Neural crest cell (in vitro differentiated cells): ENCODE data around the gene VWA7. TPM values are rescaled to one million over a fixed set of nuclear protein-coding genes. Genes with fewer than 3 reads are reported as not detected.

Source experiments
- DNase-seq: peaks from one replicate; pipeline ENCODE4 v3.0.0; 2021; ENCODE audit warnings: low read depth, mixed read lengths, low spot score
- H3K27ac Mint-ChIP-seq: one replicate; pipeline ENCODE4 v1.8.0; 2021; ENCODE audit warnings: mild to moderate bottlenecking, mixed read lengths; ENCODE audit not compliant: unreplicated experiment
- H3K27me3 Mint-ChIP-seq: 2 replicates; pipeline ENCODE4 v1.8.0; 2021; ENCODE audit warnings: low read depth, mild to moderate bottlenecking, mixed read lengths
- H3K36me3 Mint-ChIP-seq: 2 replicates; pipeline ENCODE4 v1.8.0; 2021; ENCODE audit warnings: low read depth, mild to moderate bottlenecking, mixed read lengths
- H3K4me1 Mint-ChIP-seq: 2 replicates; pipeline ENCODE4 v1.8.0; 2021; ENCODE audit warnings: mixed read lengths
- H3K4me3 Mint-ChIP-seq: one replicate; pipeline ENCODE4 v1.8.0; 2021; ENCODE audit warnings: mild to moderate bottlenecking, mixed read lengths
- H3K9me3 Mint-ChIP-seq: 2 replicates; pipeline ENCODE4 v1.8.0; 2021; ENCODE audit warnings: mixed read lengths
- CTCF ChIP-seq: fragments of 200-600 bp; sonication (generic); conservative IDR thresholded peaks from 2 replicates; pipeline ENCODE4 v1.5.0; 2021; ENCODE audit warnings: antibody characterized with exemption, mild to moderate bottlenecking
- total RNA-seq: library from RNA; stranded (reverse); gene quantifications from 2 replicates; pipeline ENCODE4 v1.2.1, GENCODE V29; 2021

VWA7 gene
- total RNA-seq, 1 donor from 2014 or later = 2.7 TPM

- Mint-ChIP-seq H3K36me3 (peaks cover 29% of the 10 kb centered on the region), H3K9me3 (no peaks in the 10 kb centered on the region), H3K27ac (no peak overlapping the region)
These were observed 15.8 kb downstream of the VWA7 start for GRCh38 chr6:31761343-31761742.

GRCh38 chr6:31760790-31761189 is 16.3 kb downstream of the VWA7 start:
- Mint-ChIP-seq H3K9me3 (no peaks in the 10 kb centered on the region), H3K4me1 (peaks cover 30% of the 10 kb centered on the region), H3K27me3 (no peaks in the 10 kb centered on the region), H3K4me3 (no peak overlapping the region), H3K36me3 (peaks cover 29% of the 10 kb centered on the region), H3K27ac (peak overlapping the region; percentile 88)
- no peak for DNase-seq
- TF ChIP-seq CTCF = no peak

More at GRCh38 chr6:31761343-31761742, 15.8 kb downstream of the VWA7 start:
- H3K4me1 Mint-ChIP-seq = peaks cover 31% of the 10 kb centered on the region
- DNase-seq = no peak
- no peak overlapping the region for H3K4me3 Mint-ChIP-seq
- H3K27me3 Mint-ChIP-seq = no peaks in the 10 kb centered on the region
- no peak for TF ChIP-seq CTCF

- H3K4me1 Mint-ChIP-seq = peaks cover 17% of the 10 kb centered on the region
- no peaks in the 10 kb centered on the region for H3K27me3 Mint-ChIP-seq
- DNase-seq = no peak
- H3K9me3 Mint-ChIP-seq = no peaks in the 10 kb centered on the region
- no peak overlapping the region for H3K4me3 Mint-ChIP-seq
- H3K36me3 Mint-ChIP-seq = peaks cover 28% of the 10 kb centered on the region
- H3K27ac Mint-ChIP-seq = no peak overlapping the region
- no peak for TF ChIP-seq CTCF
These were observed 18.8 kb downstream of the VWA7 start for GRCh38 chr6:31758281-31758680.

- Mint-ChIP-seq H3K4me1 (no peaks in the 10 kb centered on the region), H3K36me3 (peaks cover 9% of the 10 kb centered on the region), H3K4me3 (no peak overlapping the region), H3K9me3 (no peaks in the 10 kb centered on the region), H3K27ac (no peak overlapping the region), H3K27me3 (no peaks in the 10 kb centered on the region)
- no peak for TF ChIP-seq CTCF
- DNase-seq = no peak
These were observed 24.3 kb downstream of the VWA7 start for GRCh38 chr6:31752739-31753319.

- H3K4me3 Mint-ChIP-seq = no peak overlapping the region
- no peaks in the 10 kb centered on the region for H3K9me3 Mint-ChIP-seq
- H3K27me3 Mint-ChIP-seq = no peaks in the 10 kb centered on the region
- TF ChIP-seq CTCF = no peak
- peak overlapping the region; percentile 20 for H3K27ac Mint-ChIP-seq
- no peak for DNase-seq
- H3K4me1 Mint-ChIP-seq = peaks cover 6% of the 10 kb centered on the region
- H3K36me3 Mint-ChIP-seq = peaks cover 13% of the 10 kb centered on the region
These were observed 26.6 kb downstream of the VWA7 start for GRCh38 chr6:31750411-31751022.
